SH-SY5Y (cell line): ENCODE measurements around the gene NAV3.

Source experiments
- GATA2 ChIP-seq: IDR thresholded peaks from 2 replicates; pipeline ENCODE4 v1.6.1; 2011; ENCODE audit warnings: mild to moderate bottlenecking, low read depth, low read length
- GATA3 ChIP-seq: IDR thresholded peaks from 2 replicates; pipeline ENCODE4 v1.6.1; 2011; ENCODE audit warnings: low read depth, mild to moderate bottlenecking, low read length, moderate library complexity

DNA sequence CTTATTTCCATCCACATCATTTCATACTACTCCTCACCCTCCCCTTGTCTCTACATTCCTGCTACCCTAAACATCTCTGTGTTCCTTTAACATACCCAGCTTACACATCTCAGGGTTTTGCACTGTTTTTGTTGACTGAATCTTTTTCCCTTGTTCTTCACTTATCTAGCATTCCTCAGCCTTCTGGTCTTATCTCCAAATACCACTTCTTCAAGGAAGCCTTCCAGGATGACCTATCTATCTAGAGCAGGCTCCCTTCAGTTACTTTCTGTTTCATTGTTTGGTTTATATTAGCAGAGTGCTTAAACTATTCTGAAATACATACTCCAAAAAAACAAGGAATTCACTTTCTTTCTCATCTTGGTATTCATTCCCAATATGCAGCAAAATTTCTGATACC is 353.1 kb downstream of the NAV3 start:
- TF ChIP-seq GATA2 (no peak), GATA3 (no peak)
